ENCODE data around the gene OOSP3.

Gene OOSP3

DNA sequence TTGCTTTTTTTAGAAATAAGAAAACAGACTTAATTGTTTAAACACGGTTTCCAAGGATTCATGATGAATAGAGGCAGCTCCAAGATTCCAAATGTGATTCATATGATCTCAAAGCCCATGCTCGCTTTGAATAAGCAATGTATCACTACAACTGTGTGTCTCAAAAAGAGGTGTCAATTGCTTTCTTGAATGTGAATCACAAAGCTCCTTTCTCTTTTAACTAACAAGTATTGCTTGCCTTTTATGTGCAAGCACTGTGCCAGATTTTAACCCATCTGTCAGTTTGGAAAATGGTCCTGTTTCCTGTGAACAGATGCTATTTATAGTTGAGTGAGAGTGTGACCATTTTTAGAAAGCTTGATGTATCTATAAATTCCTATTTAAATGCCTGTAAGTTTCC is 66.1 kb downstream of the OOSP3 start:
- H3K4me3 ChIP-seq (ENCODE audit: low read depth, low read length): no peak overlapping the region
- no peaks in the 10 kb centered on the region for H3K27me3 ChIP-seq
- no peaks in the 10 kb centered on the region for H3K36me3 ChIP-seq
- H3K4me1 ChIP-seq: no peaks in the 10 kb centered on the region
- H3K9me3 ChIP-seq: no peaks in the 10 kb centered on the region
- DNase-seq: no peak
- TF ChIP-seq, protein P1, sequence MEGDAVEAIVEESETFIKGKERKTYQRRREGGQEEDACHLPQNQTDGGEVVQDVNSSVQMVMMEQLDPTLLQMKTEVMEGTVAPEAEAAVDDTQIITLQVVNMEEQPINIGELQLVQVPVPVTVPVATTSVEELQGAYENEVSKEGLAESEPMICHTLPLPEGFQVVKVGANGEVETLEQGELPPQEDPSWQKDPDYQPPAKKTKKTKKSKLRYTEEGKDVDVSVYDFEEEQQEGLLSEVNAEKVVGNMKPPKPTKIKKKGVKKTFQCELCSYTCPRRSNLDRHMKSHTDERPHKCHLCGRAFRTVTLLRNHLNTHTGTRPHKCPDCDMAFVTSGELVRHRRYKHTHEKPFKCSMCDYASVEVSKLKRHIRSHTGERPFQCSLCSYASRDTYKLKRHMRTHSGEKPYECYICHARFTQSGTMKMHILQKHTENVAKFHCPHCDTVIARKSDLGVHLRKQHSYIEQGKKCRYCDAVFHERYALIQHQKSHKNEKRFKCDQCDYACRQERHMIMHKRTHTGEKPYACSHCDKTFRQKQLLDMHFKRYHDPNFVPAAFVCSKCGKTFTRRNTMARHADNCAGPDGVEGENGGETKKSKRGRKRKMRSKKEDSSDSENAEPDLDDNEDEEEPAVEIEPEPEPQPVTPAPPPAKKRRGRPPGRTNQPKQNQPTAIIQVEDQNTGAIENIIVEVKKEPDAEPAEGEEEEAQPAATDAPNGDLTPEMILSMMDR (IDR thresholded peaks at IDR 0.05; ENCODE audit: low read depth, low read length): no peak

All from BE2C (cell line).